ENCODE measurements around the gene PRPF8. TPM values are rescaled to one million over a fixed set of nuclear protein-coding genes. Genes with fewer than 3 reads are reported as not detected.
"Not testable (repeated sequence)": the region's sequence is repeated elsewhere in the genome, so short reads cannot be mapped to it uniquely, and the experiment has no call there.

Gene PRPF8
- total and polyA plus RNA-seq, 2 experiments from 2014 or later, result 178 to 246 TPM

DNA sequence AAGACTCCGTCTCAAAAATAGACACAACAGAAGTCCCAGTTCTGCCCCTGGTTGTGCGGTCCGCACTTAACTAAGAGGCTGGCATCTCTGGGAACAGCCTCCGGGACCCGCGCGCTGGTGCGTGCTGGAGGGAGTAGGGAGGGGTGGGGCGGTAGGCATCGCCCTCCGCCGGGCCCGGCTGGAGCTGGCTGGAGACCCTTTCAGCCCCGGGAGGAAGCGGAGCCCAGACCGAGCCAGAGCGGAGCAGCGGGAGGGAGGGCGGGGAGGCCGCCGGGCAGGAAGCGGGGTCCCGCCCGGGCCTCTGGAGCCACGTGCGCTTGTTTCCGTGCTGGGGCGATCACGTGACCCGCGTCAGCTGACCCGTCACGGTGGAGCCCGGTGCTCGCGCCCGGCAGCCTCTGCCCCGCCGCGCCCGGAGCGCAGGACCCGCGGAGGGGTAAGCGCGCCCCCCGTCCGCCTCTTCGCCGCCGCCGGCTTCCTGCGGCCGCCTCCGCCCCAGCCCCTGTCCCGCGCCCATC lies 39.7 kb upstream of the PRPF8 start, which contains the start of gene WDR81:
Gene WDR81 (plus strand): TSS at position 354 of the 518 bp plus-strand sequence. CDS start 256 bp downstream, outside the sequence.
- no peaks in the 10 kb centered on the region for H3K9me2 ChIP-seq (ENCODE audit: insufficient read depth)
- no peak within 1 kb of the TSS for H3K27ac ChIP-seq (ENCODE audit: low read depth)
- DNase-seq (ENCODE audit: low spot score) (peak; percentile 93), ATAC-seq (peak; percentile 73)
- Mint-ChIP-seq H3K27me3 (ENCODE audit: insufficient read depth, low read depth, poor library complexity) (peaks cover 29% of the 10 kb centered on the region), H3K36me3 (ENCODE audit: low read depth) (peaks cover 4% of the 10 kb centered on the region; the same call in 2 of the 3 replicates), H3K4me1 (no peaks in the 10 kb centered on the region), H3K9me3 (no peaks in the 10 kb centered on the region), H3K27ac (no peak within 1 kb of the TSS), H3K4me3 (peak within 1 kb of the TSS; percentile 69)
- H4K20me1 ChIP-seq (replicated peaks; ENCODE audit: insufficient read depth), result no peaks in the 10 kb centered on the region
- peak within 1 kb of the TSS; percentile 89 for H3K4me2 ChIP-seq
- TF ChIP-seq EZH2phosphoT487 (IDR thresholded peaks at IDR 0.05; ENCODE audit: unreplicated experiment), result no peak
- TF ChIP-seq EZH2 (IDR thresholded peaks at IDR 0.05; ENCODE audit: low read depth, unreplicated experiment), result no peak
- TF ChIP-seq, protein P1, sequence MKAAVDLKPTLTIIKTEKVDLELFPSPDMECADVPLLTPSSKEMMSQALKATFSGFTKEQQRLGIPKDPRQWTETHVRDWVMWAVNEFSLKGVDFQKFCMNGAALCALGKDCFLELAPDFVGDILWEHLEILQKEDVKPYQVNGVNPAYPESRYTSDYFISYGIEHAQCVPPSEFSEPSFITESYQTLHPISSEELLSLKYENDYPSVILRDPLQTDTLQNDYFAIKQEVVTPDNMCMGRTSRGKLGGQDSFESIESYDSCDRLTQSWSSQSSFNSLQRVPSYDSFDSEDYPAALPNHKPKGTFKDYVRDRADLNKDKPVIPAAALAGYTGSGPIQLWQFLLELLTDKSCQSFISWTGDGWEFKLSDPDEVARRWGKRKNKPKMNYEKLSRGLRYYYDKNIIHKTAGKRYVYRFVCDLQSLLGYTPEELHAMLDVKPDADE (IDR thresholded peaks at IDR 0.05), result 0 out of 2 replicates have a peak, but pooled peaks have one; percentile 41
- no peaks in the 10 kb centered on the region; the same call in 1 of the 2 replicates for H3K4me1 ChIP-seq (ENCODE audit: insufficient read depth)
- peaks cover 4% of the 10 kb centered on the region; the same call in 1 of the 2 replicates for H3K27me3 ChIP-seq (ENCODE audit: insufficient read depth)
- H2AFZ ChIP-seq, result peak within 1 kb of the TSS; percentile 94
- H3F3A ChIP-seq (replicated peaks; ENCODE audit: low read depth), result peaks cover 5% of the 10 kb centered on the region; the same call in 1 of the 2 replicates
- no peaks in the 10 kb centered on the region for H3K79me2 ChIP-seq (replicated peaks; ENCODE audit: insufficient read depth)
- no peaks in the 10 kb centered on the region for H3K36me3 ChIP-seq (ENCODE audit: insufficient read depth)
- H3K4me3 ChIP-seq, result peak within 1 kb of the TSS; percentile 68

DNA sequence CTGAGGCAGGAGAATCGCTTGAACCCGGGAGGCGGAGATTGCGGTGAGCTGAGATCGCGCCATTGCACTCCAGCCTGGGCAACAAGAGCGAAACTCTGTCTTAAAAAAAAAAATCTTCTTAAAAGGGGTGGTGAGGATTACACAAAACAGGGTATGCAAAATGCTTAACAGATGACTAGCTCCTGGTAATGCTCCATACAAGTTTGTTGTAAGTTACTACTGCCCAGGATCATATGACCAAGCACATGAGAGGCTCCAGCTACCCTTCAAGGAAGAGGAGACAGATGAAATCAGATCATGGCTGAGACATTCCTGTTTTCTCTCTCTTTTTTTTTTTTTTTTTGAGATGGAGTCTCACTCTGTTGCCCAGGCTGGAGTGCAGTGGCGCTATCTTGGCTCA lies 37.4 kb upstream of the PRPF8 start:
- not testable (repeated sequence) for DNase-seq (ENCODE audit: low spot score); H3K27ac ChIP-seq (ENCODE audit: low read depth)

DNA sequence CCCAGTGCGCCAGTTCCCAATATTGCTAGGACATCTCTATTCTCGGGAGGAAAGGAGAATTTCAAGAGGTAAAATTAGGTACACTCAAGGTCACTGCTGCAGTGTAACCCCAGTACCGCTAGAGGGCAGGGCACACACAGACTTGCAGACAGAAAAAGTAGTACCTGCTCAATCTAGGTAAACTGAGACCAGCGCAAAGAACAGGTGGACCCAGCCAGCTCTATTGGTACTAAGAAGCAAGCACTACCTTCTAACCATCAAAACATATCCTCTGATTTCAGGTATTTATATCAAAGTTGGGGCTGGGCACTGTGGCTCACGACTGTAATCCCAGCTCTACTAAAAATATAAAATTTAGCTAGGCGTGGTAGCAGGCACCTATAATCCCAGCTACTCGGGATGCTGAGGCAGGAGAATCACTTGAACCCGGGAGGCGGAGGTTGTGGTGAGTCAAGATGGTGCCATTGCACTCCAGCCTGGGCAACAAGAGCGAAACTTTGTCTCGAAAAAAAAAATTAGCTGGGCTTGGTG lies 36.3 kb upstream of the PRPF8 start:
- peak; percentile 77 for DNase-seq (ENCODE audit: low spot score)
- H3K4me3 Mint-ChIP-seq, result no peak overlapping the region
- H3K36me3 Mint-ChIP-seq (ENCODE audit: low read depth), result no peaks in the 10 kb centered on the region
- Histone ChIP-seq H3K79me2 (replicated peaks; ENCODE audit: insufficient read depth) (no peaks in the 10 kb centered on the region), H3K4me2 (no peak overlapping the region), H3F3A (replicated peaks; ENCODE audit: low read depth) (peaks cover 8% of the 10 kb centered on the region; the same call in 1 of the 2 replicates), H3K4me3 (no peak overlapping the region), H4K20me1 (replicated peaks; ENCODE audit: insufficient read depth) (no peaks in the 10 kb centered on the region), H2AFZ (no peak overlapping the region), H3K27ac (ENCODE audit: low read depth) (no peak overlapping the region), H3K9me2 (ENCODE audit: insufficient read depth) (no peaks in the 10 kb centered on the region), H3K4me1 (ENCODE audit: insufficient read depth) (peaks cover 6% of the 10 kb centered on the region; the same call in 1 of the 2 replicates), H3K27me3 (ENCODE audit: insufficient read depth) (peaks cover 4% of the 10 kb centered on the region; the same call in 1 of the 2 replicates), H3K36me3 (ENCODE audit: insufficient read depth) (no peaks in the 10 kb centered on the region)
- H3K4me1 Mint-ChIP-seq, result peaks cover 5% of the 10 kb centered on the region; the same call in 1 of the 3 replicates
- no peak for ATAC-seq
- H3K27me3 Mint-ChIP-seq (ENCODE audit: insufficient read depth, low read depth, poor library complexity), result peaks cover 35% of the 10 kb centered on the region
- TF ChIP-seq, protein P2, sequence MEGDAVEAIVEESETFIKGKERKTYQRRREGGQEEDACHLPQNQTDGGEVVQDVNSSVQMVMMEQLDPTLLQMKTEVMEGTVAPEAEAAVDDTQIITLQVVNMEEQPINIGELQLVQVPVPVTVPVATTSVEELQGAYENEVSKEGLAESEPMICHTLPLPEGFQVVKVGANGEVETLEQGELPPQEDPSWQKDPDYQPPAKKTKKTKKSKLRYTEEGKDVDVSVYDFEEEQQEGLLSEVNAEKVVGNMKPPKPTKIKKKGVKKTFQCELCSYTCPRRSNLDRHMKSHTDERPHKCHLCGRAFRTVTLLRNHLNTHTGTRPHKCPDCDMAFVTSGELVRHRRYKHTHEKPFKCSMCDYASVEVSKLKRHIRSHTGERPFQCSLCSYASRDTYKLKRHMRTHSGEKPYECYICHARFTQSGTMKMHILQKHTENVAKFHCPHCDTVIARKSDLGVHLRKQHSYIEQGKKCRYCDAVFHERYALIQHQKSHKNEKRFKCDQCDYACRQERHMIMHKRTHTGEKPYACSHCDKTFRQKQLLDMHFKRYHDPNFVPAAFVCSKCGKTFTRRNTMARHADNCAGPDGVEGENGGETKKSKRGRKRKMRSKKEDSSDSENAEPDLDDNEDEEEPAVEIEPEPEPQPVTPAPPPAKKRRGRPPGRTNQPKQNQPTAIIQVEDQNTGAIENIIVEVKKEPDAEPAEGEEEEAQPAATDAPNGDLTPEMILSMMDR (conservative IDR thresholded peaks at IDR 0.05; ENCODE audit: low read depth in 2 of 2), result peak; percentile 97 to 99
- no peak for TF ChIP-seq EZH2 (IDR thresholded peaks at IDR 0.05; ENCODE audit: low read depth, unreplicated experiment)
- no peak overlapping the region for H3K27ac Mint-ChIP-seq
- no peaks in the 10 kb centered on the region for H3K9me3 Mint-ChIP-seq

More for the DNA sequence above, 37.4 kb upstream of the PRPF8 start:
- H3K9me2 ChIP-seq (ENCODE audit: insufficient read depth); H3K36me3 Mint-ChIP-seq (ENCODE audit: low read depth); H3K4me1 ChIP-seq (ENCODE audit: insufficient read depth); H3K36me3 ChIP-seq (ENCODE audit: insufficient read depth); ATAC-seq; H3K27ac Mint-ChIP-seq; H3K4me3 ChIP-seq; H3K9me3 Mint-ChIP-seq; H3K27me3 ChIP-seq (ENCODE audit: insufficient read depth); H3K4me1 Mint-ChIP-seq; H4K20me1 ChIP-seq (replicated peaks; ENCODE audit: insufficient read depth); H3K4me2 ChIP-seq; H3F3A ChIP-seq (replicated peaks; ENCODE audit: low read depth); H3K4me3 Mint-ChIP-seq; H3K79me2 ChIP-seq (replicated peaks; ENCODE audit: insufficient read depth); H2AFZ ChIP-seq: not testable (repeated sequence)
- peaks cover 35% of the 10 kb centered on the region for H3K27me3 Mint-ChIP-seq (ENCODE audit: insufficient read depth, low read depth, poor library complexity)
